D341Med (cell line): Measurements from ENCODE around the gene S100A14.
A peak's percentile ranks its signal among the peaks of the same experiment; 100 is the strongest.
"Not testable (repeated sequence)": the region's sequence is repeated elsewhere in the genome, so short reads cannot be mapped to it uniquely, and the experiment has no call there.

Experiments
- DNase-seq: peaks from one replicate; pipeline ENCODE4 v3.0.0; 2012; ENCODE audit warnings: low spot score

The S100A14 gene

GRCh38 chr1:153586347-153586746 is 29.8 kb downstream of the S100A14 start:
- no peak for DNase-seq

GRCh38 chr1:153585006-153585405 is 31.1 kb downstream of the S100A14 start:
- DNase-seq, result no peak

- no peak for DNase-seq
Observed at GRCh38 chr1:153583976-153584375, 32.1 kb downstream of the S100A14 start.

GRCh38 chr1:153583514-153583913 is 32.6 kb downstream of the S100A14 start:
- not testable (repeated sequence) for DNase-seq

- DNase-seq, result not testable (repeated sequence)
Observed at GRCh38 chr1:153582836-153583235, 33.3 kb downstream of the S100A14 start.

GRCh38 chr1:153578936-153579335 is 37.2 kb downstream of the S100A14 start:
- DNase-seq, result no peak

- DNase-seq, result no peak
Observed at GRCh38 chr1:153578490-153578889, 37.6 kb downstream of the S100A14 start.

- no peak for DNase-seq
Observed at GRCh38 chr1:153577624-153578051, 38.5 kb downstream of the S100A14 start.

GRCh38 chr1:153577138-153577537 is 39.0 kb downstream of the S100A14 start:
- no peak for DNase-seq

- not testable (repeated sequence) for DNase-seq
Observed at GRCh38 chr1:153575497-153575896, 40.6 kb downstream of the S100A14 start.

GRCh38 chr1:153575081-153575491 is 41.0 kb downstream of the S100A14 start:
- not testable (repeated sequence) for DNase-seq

- no peak for DNase-seq
Observed at GRCh38 chr1:153573351-153573750, 42.8 kb downstream of the S100A14 start.

GRCh38 chr1:153572569-153573015 is 43.5 kb downstream of the S100A14 start:
- peak; percentile 84 for DNase-seq

- no peak for DNase-seq
Observed at GRCh38 chr1:153571706-153572105, 44.4 kb downstream of the S100A14 start.

- DNase-seq, result no peak
Observed at GRCh38 chr1:153570874-153571273, 45.3 kb downstream of the S100A14 start.

GRCh38 chr1:153569465-153569864 is 46.7 kb downstream of the S100A14 start:
- DNase-seq, result no peak

GRCh38 chr1:153568367-153569099 is 47.6 kb downstream of the S100A14 start:
- peak; percentile 94 for DNase-seq

GRCh38 chr1:153567621-153568366 is 48.3 kb downstream of the S100A14 start:
- DNase-seq, result no peak

GRCh38 chr1:153566414-153567371 is 49.4 kb downstream of the S100A14 start:
- DNase-seq, result peak; percentile 68

GRCh38 chr1:153565529-153566374 is 50.4 kb downstream of the S100A14 start, which contains the start of gene S100A2:
Gene S100A2, minus strand, starts transcription at chr1:153565844. Its CDS starts 1,967 bp downstream, at chr1:153563877.
- DNase-seq, result no peak
